HG03039 (cell line): ENCODE results near the gene SFTA2.

Experiments used
- ATAC-seq: cut with Tn5 transposase; IDR thresholded peaks from one replicate; pipeline ENCODE4 v1.9.1; 2021; ENCODE audit warnings: mild to moderate bottlenecking, moderate library complexity; ENCODE audit not compliant: unreplicated experiment

Gene SFTA2

GRCh38 chr6:30891816-30892538, 40.0 kb downstream of the SFTA2 start:
- no peak for ATAC-seq

DNA sequence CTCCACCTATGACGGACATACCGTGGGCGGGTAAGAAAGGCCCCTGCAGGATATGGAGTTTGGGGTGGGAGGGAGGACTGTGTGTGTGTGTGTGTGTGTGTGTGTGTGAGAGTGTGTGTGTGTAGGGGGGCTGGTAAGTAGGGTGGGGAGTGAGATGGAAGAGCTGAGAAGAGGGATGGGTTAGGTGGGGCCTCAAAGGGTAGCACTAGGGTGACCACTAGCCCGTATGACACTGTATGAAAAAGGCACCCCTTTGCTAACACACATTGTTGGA, 40.6 kb downstream of the SFTA2 start:
- no peak for ATAC-seq

DNA sequence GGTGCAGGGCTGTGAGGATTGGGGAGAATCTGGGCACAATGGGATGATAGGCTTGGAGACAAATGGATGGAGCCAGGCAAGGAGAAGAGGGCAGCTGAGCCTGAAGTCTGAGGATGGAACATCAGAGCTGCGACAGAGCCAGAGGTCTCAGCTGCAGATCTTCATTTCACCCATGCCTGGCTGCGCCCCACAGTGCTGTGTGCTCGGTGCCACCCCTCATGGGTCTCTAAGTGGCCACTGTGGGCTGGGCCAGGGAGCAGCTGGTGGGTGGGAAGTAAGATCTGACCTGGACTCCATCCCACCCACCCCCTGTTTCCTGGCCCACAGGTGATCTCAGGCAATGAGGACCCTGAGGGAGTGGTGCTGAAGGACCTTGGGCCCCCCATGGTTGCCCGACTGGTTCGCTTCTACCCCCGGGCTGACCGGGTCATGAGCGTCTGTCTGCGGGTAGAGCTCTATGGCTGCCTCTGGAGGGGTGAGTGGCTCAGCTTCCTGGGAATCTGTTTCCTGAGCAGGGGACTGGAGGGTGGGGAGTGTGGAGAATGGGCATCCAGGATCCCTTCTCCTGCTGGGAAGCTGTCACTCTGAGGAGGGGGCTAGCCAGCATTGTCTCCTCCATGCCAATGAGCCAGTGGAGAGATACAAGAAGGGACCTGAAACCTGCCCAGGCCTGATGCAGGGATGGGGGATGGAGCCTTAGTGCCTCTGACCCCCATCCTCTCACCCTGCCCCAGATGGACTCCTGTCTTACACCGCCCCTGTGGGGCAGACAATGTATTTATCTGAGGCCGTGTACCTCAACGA, 41.1 kb downstream of the SFTA2 start:
- no peak for ATAC-seq

- no peak for ATAC-seq
These were observed 41.9 kb downstream of the SFTA2 start for GRCh38 chr6:30889921-30890645.

GRCh38 chr6:30889496-30889885, 42.5 kb downstream of the SFTA2 start:
- no peak for ATAC-seq

GRCh38 chr6:30888816-30889495, 43.0 kb downstream of the SFTA2 start:
- ATAC-seq: no peak

DNA sequence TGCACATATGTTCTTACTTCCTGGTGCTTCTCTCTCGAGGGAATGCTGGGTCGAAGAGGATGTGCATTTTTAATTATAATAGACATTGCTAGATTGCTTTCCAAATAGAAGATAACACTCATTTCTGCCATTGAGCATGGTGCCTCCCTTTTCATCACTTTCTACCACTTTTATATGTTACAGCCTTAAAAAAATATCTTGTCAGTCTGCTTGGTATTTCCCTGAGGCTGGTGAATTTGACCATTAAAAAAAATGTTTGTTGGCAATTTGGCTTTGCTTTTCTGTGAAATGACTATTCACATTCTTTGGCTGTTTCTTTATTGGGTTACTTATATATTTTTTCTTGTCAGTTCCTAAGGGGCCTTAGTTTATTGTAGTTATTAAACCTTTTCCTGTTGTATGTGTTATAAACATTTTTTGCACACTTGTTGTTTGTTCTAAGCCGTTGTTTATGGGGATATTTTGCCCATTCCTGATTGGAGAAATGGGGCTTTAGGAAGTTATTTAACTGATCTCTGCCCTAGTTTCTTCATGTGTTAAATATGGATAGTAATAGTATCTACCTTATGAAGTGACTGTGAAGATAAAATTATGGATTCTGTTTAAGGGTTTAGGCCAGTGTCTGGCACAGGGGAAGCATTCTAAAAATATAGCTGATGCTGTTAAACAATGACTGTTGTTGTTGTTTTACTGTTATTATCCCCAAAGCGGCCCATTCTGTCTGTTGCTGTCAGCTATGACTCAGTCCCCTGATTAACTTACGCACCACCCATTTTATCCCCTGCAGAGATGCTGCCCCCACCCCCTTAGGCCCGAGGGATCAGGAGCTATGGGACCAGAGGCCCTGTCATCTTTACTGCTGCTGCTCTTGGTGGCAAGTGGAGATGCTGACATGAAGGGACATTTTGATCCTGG, 43.8 kb downstream of the SFTA2 start:
- ATAC-seq: no peak

DNA sequence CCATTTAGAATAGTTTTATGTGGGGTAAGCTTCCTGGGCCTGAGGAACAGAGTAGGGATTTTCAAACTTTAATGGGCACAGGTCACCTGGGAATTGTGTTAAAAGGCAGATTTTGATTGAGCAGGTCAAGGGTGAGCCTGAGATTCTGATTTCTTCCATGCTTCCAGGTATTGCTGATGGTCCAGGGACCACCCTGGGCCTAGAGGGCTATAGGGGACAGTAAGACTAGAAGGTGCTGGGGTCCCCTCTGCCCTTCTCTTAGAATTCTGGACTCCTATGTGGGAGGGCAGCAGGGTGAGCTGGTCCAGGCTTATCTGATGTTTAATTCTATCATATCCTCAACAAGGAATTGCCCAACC, 45.1 kb downstream of the SFTA2 start:
- ATAC-seq: no peak

DNA sequence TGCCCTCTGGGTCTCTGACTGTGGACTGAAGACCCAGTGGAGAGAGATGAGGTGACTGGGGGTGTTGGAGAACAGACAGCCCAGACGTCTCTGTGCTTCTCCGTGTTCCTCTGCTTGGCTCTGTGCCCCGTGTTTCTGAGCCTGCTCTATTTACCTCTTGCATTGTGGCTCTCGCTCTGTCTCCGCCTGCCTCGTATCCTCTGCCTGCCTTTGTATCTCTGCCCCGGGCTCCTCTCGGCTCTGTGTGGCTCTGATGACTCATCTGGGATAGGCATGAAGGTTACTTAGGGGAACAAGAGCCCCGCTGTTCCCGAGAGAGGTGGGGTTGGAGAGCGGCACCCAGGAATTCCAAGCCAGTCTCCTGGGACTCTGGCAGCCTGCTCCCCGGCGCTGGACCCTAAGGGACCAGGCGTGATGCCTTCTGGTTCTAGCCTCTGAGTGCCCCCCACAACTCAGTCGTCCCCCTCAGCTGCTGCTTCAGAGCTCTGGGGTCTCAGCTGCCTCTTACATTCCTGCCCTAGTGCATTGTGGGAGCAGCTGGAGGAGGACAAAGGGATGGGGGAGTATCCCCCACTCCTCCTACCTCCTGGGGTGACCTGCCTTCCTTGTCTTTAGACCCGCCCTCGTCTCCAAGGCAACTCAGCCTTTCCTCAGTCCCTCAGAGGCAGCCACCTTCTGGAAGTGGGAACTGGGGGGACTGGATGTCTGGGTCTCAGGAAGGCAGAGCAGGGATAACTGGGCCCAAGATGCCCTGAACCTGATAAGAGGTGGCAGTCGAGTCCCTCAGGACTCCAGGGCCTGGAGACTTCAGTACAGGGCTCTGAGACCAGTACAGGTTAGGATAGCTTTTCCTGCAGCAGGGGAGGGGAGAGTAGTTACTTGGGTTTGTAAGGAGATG, 45.7 kb downstream of the SFTA2 start:
- no peak for ATAC-seq

- no peak for ATAC-seq
These were observed 46.4 kb downstream of the SFTA2 start for GRCh38 chr6:30885481-30885998.

- ATAC-seq: no peak
These were observed 47.2 kb downstream of the SFTA2 start for GRCh38 chr6:30884521-30885480.

DNA sequence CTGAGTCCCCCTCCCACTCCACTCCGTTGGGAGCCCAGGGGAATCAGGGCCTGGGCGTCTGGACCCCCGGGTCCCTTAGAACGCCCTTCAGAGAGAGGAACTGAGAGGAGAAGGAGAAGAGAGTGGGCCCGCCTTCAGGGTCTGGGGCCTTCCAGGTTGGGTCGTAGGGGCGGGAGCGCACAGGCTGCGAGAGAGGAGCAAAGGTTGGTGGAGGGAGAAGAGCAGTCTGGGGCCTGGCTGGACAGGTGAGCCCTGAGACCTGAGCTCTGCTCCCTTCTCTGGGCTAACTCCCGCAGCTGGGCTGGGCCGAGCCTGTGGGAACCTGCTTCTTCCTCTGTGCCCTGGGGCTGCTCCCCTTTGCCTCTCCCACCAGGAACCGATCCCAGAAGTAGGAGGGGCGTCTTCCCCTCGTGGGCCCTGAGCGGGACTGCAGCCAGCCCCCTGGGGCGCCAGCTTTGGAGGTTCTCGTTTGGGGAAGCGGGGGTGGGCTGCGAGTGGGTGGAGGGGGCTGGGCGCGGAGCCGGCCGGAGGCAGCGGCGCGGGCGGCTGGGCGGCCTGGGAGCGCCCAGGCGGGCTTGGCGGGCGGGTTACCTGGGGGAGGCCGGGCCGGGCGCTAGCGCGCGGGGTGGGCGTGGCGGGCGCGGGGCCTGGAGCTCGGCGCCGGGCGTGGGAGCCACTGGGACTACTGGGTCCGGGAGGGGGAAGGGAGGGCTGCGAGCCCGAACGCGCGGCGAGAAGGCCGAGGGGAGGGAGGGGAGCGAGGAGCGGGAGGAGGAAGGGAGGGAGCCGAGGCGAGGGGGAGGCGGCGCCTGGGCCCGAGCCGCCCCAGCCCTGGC, 48.1 kb downstream of the SFTA2 start, which contains the start of gene DDR1:
DDR1 (plus strand) TSS at position 835 of the 836 bp plus-strand sequence. CDS start 4,211 bp downstream, outside the sequence.
- no peak for ATAC-seq

GRCh38 chr6:30882759-30883684, 48.9 kb downstream of the SFTA2 start:
- no peak for ATAC-seq

GRCh38 chr6:30882204-30882758, 49.7 kb downstream of the SFTA2 start:
- no peak for ATAC-seq

DNA sequence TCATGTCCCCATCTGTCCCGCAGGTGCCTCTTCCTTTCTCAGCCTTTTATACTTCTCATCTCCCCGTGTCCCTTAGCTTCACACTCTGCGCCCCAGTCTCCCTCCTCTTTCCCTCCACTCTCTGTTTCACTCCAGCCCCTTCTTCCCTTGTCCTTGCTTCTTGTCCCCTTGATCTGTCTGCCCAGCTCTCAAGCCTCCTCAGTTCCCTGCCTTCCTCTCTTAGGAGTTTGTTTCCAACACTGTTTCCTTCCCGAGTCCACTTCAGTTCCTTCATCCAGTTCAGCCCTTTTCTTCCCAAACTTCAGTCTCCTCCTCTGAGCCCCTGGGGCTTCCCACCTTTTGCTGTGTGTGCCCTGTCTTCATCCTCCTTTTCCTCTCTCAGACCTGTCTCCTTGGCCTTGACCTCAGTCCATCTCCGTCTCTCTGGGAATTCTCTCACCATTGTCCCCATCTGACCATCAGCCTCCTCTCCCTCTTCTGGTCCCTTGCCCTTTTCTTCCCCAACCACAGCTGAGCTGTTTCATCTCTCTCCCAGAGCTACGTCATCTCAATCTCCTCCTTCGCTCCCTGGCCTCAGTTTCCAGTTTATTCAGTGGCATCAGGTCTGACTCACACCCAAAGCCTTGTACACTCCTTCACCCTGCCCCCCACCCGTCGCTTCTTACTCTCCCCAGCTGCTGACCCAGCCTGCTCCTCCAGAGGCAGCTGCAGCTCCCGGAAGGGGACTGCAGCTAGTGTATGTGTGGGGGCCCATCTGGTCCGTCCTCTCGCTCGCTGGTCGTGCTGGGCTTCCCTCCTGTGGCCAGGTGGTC, 50.4 kb downstream of the SFTA2 start:
- ATAC-seq: no peak
